A673 (cell line): ENCODE results near the gene SH3GL3.

Experiments used
- EZH2 ChIP-seq: fragments of 200-600 bp; sonication (generic); IDR thresholded peaks from 2 replicates; pipeline ENCODE4 v1.6.1; 2017; ENCODE audit warnings: borderline replicate concordance, low read depth, mild to moderate bottlenecking, mixed read lengths, antibody characterized with exemption, low read length; ENCODE audit not compliant: poor library complexity, severe bottlenecking
- TF ChIP-seq, protein P1 (sequence below): fragments of 300-800, 200-600 bp; sonication (generic); conservative IDR thresholded peaks from 2 replicates; pipeline ENCODE4 v1.5.1; 2017; ENCODE audit warnings: low read depth, mild to moderate bottlenecking, antibody characterized with exemption, low read length, moderate library complexity, mixed read lengths

- TF ChIP-seq EZH2 = no peak
- TF ChIP-seq, protein P1, sequence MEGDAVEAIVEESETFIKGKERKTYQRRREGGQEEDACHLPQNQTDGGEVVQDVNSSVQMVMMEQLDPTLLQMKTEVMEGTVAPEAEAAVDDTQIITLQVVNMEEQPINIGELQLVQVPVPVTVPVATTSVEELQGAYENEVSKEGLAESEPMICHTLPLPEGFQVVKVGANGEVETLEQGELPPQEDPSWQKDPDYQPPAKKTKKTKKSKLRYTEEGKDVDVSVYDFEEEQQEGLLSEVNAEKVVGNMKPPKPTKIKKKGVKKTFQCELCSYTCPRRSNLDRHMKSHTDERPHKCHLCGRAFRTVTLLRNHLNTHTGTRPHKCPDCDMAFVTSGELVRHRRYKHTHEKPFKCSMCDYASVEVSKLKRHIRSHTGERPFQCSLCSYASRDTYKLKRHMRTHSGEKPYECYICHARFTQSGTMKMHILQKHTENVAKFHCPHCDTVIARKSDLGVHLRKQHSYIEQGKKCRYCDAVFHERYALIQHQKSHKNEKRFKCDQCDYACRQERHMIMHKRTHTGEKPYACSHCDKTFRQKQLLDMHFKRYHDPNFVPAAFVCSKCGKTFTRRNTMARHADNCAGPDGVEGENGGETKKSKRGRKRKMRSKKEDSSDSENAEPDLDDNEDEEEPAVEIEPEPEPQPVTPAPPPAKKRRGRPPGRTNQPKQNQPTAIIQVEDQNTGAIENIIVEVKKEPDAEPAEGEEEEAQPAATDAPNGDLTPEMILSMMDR = no peak
Observed at GRCh38 chr15:83470887-83471286, 23.7 kb downstream of the SH3GL3 start.
